GM12892 (cell line): Measurements from ENCODE around the gene MAPRE3.

ENCODE experiments used
- DNase-seq: peaks from one replicate; pipeline ENCODE4 v3.0.0; 2011; ENCODE audit not compliant: insufficient read length
- FAIRE-seq: peaks from 2 replicates; lab custom pipeline; 2011; peaks lifted over from hg19 to GRCh38; lab: Jason Lieb, UNC
- POLR2A ChIP-seq: IDR thresholded peaks from 2 replicates; pipeline ENCODE4 v1.6.1; 2011; ENCODE audit warnings: low read depth, low read length, control low read depth
- POLR2AphosphoS5 ChIP-seq: IDR thresholded peaks from 2 replicates; pipeline ENCODE4 v1.6.1; 2011; ENCODE audit warnings: low read depth, low read length, control low read depth
- TAF1 ChIP-seq: IDR thresholded peaks from 2 replicates; pipeline ENCODE4 v1.6.1; 2011; ENCODE audit warnings: low read depth, mild to moderate bottlenecking, control low read depth, low read length, borderline replicate concordance

MAPRE3 gene

DNA sequence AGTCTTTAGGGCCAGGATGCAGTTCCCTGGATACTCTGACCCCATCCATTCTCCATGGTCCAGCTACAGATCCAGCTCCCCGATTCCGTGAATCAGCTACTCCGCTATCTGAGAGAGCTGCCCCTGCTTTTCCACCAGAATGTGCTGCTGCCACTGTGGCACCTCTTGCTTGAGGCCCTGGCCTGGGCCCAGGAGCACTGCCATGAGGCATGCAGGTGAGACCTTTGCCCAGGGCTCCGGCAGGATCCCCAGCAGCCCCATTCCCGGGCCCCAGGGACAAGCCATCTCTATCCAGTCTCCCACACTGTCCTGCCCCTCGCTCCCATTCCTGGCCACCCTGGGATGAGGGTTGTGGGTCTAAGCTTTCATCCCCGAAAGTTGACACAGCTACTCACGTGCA lies 69.8 kb downstream of the MAPRE3 start:
- no peak for FAIRE-seq
- TF ChIP-seq TAF1 (no peak), POLR2A (no peak), POLR2AphosphoS5 (no peak)
- DNase-seq, result no peak

DNA sequence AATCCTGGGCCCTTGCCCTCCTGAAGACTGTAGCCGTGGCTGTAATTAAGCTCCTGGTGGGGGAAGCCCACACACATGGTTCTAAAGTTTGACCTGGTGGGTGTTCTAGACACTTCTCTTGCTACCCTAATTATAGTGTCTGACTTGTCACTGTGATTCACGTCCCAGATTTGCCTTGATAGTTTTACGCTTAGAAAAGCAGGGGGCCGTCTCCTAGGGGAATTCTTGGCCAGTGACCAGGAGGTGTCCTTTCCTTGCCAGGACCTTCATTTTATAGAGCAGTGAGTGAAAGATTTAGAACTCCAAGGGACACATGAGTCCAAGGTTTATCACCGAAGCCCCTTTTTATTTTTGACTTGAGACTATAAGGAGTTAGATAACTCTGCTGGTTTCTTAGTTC lies 71.3 kb downstream of the MAPRE3 start:
- no peak for DNase-seq
- FAIRE-seq, result no peak
- TF ChIP-seq POLR2A (no peak), POLR2AphosphoS5 (no peak), TAF1 (no peak)

DNA sequence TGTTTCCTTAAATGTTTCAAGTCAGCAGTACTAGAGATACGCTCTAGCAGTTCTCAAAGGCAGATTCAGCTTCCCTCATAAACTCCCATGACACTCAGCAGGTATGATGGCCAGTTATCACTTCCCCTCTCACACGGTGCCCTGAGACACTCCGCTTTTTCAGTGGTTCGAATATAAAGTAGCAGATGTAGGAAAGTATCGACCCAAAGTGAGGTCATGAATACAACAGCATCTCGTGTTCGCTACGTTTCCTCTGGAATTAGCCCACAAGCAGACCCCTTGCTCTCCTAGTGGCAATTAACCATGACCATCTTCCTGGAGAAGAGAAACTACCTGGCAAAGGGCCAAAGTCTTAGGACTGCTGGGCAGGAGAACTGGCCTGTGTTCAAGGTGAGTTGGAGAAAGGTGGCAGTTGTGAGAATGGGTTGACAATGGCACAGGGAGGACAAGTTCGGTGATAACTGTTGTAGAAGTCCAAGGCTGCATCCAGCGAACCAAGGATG lies 71.8 kb downstream of the MAPRE3 start:
- DNase-seq, result no peak
- peak; percentile 89 for FAIRE-seq
- TF ChIP-seq POLR2AphosphoS5 (no peak), POLR2A (0 out of 2 replicates have a peak, but pooled peaks have one; percentile 13), TAF1 (no peak)

DNA sequence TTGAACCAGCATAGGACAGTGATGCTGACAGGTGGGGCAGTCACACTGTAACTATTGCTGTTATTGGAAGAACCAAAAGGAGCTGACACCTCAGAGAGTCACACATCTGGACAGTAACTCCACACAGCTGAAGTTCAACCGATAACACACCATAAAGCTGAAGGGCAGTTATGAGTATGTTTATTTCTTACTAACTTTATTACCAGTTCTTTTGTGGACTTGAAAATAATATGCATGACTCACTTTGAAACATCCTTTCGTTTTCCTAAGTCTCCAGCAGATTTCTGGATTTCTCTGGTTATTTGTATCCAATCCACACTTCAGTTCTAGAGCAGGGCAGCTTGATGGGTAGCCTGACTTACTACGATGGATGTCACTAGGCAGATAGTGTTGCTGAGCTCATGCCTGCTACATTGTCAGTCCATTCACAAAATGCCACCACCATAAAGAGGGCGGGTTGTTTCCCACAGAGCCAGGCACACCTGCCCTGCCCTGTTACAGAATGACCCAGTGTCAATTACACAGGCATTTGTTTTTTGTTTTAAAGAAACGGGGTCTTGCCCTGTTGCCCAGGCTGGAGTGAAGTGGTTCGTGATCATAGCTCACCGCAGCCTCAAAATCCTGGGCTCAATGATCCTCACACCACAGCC lies 72.7 kb downstream of the MAPRE3 start:
- DNase-seq (no peak), FAIRE-seq (no peak)
- no peak for TF ChIP-seq POLR2AphosphoS5
- TF ChIP-seq TAF1, result no peak
- no peak for TF ChIP-seq POLR2A

DNA sequence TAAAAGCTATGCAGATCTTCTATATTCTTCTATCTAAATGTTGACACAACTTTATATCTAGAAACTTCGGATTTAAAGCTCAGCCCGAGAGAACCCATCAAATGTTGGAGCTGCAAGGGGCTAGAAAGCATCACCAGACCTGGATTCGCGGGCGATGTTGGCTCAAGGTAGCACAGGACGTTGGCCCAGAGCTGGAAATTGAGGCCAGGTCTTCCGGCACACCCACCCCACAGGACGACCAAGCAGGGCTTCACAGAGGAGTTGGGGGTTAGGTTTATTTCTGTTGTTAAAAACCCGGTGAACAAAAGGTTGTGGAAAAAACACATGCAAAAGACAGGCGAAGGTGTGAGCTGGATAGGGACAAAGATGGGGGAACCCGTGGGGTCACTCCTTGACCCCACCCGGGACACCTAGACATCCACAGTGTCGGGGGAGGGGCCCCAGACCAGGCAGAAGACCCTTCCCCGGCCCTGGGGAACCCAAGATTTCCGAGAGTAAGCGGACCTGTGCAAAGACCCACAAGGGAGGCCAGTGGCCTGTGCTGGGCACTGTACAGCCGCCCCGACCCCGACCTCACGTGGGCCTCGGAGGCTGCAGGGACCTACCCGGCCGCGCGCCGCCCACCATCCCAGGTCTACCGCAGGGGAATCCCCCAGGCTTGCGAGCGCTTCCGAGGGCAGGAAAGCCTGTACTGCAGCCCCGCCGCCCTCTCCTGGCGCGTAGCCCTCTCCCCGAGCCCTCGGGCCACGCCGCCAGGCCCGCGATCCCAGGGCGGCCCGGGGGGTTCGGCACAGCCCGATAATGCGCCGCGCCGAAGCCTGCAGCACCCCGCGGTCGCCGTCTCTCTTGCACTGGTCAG lies 79.2 kb downstream of the MAPRE3 start:
- FAIRE-seq (peak; percentile 17), DNase-seq (peak; percentile 80)
- no peak for TF ChIP-seq POLR2A
- TF ChIP-seq TAF1, result no peak
- no peak for TF ChIP-seq POLR2AphosphoS5

DNA sequence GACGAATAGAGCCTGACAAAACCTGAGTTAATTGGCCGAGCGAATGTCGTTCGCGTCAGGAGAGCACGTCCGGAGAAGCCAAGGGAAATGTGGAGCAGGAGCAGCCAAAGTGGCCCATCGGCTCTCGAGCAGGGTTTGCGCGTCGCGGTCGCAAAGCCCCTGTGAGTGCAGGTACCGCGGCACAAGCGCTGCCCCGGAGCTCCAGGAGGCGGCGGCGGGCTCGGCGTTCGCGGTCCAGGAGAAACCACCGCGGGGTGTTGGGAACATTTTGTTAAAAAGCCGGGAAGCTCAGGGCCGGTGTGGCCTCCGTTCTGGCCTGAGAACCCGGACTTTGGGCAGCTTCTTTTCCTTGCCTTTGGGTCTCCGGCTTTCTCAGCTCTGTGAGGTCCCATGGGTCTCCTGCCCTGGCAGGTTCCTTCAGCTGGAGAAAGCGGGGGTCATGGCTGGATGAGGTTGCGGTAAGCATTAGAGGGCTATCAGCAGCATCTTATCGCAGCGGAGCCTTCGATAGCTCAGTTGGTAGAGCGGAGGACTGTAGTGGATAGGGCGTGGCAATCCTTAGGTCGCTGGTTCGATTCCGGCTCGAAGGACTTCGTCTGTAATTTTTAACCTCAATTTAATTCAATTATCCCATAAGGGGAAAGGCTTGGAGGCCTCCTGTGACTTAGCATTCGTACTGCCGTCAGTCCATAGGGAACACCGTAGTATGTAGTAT lies 80.0 kb downstream of the MAPRE3 start:
- TF ChIP-seq POLR2AphosphoS5 (no peak), POLR2A (no peak; the same call in 1 of the 2 replicates), TAF1 (no peak)
- DNase-seq (peak; percentile 83), FAIRE-seq (peak; percentile 88)

DNA sequence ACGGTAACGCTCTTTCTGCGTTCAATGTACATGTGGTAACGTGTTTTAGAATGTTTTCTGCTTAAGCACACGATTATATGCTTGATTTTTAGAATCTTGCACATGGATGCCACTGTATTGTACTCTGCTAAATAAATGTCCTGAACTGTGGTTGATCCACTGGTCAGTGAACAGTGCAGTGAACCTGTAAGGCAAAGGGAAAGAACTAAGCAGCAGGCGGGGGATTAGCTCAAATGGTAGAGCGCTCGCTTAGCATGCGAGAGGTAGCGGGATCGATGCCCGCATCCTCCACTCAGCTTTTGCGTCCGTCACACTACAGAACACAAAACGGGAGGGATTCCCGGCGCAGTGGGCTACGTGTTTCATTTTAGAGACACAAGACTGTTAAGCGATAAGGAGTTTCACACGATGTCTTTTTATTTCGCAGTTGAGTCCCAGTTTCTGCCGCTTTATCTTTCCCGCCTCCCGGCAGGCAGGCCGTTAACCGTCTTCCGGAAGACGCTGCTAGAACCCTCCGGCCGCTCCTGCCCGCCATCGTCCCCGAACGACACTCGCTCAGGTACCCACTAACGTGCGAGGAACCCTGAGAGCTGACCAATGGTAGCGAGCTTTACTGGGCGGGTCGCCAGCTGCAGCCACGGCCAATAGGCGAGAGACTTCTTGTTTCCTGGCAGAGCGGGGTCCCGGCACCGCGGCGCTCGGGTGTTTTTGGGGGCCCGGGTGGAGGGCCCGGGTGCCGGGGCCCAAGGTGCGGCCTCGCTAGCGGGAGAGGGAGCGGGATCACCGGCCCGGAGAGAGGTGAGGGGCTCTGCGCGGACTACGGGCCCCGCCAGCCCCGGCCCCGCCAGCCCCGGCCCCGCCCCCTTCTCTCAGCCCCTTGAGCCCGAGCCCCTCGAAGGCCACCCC lies 80.8 kb downstream of the MAPRE3 start, which contains the start of gene AGBL5:
Gene AGBL5 (plus strand): TSS at position 673 of the 906 bp plus-strand sequence. CDS start 1,291 bp downstream, outside the sequence.
- DNase-seq (peak; percentile 100), FAIRE-seq (peak; percentile 87)
- peak; percentile 79 for TF ChIP-seq POLR2A
- peak; percentile 66; the same call in 1 of the 2 replicates for TF ChIP-seq POLR2AphosphoS5
- TF ChIP-seq TAF1, result peak; percentile 60; the same call in 1 of the 2 replicates

DNA sequence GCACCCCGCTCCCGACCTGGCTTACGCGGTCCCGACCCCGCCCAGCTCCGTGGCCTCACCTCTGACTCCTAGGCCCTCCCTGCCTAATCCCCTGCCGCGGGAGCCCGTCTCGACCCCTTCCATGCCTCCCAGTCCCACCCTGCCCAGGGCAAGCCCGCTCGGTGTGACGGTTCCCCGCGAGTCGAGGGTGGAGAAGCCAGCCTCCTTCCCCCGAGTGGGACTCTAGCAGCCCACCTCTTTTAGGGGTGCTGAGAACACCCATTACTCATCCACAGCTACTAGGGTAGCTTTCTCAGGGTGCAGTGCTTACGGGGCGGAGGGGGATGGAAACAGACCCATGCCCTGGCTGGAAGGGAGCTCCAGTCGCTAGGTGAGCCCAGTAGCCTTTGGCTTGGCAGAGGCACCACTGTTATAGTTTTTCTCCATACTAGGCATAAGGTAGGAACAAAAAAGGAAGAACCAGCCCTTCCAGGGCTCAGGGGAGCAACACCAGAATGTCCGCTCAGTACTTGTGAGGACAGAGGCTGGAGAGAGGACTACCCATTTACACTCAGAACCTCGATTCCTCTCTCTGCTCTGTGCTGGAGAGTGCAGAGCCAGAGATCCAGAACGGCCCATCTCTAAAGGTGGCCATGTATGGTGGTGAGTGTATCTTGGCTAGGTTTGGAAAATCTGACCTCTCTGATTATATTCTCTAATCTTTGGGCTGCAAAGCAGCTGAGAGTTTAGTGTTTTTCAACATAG lies 81.6 kb downstream of the MAPRE3 start:
- no peak for TF ChIP-seq TAF1
- no peak for TF ChIP-seq POLR2A
- no peak for TF ChIP-seq POLR2AphosphoS5
- FAIRE-seq (no peak), DNase-seq (no peak)

DNA sequence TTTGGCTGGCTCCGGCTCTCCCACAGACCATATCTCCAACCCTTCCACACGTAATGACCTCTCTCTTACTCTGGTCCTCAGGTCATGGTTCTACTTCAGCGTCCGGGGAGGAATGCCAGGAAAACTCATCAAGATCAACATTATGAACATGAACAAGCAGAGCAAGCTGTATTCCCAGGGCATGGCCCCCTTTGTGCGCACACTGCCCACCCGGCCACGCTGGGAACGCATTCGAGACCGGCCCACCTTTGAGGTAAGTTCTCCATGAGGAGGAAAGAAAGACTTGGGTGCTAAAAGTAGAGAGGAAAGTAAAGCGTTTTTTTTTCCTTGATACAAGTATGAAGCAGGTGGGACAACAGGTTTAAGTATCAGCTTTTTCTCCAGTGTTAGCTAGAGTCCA lies 82.9 kb downstream of the MAPRE3 start:
- DNase-seq, result no peak
- no peak for FAIRE-seq
- no peak for TF ChIP-seq POLR2A
- TF ChIP-seq TAF1, result no peak
- TF ChIP-seq POLR2AphosphoS5, result no peak
